HG03108 (cell line): ENCODE measurements around the gene CAPN10.
"Not testable (repeated sequence)": the region's sequence is repeated elsewhere in the genome, so short reads cannot be mapped to it uniquely, and the experiment has no call there.

Source experiments
- ATAC-seq: cut with Tn5 transposase; IDR thresholded peaks from one replicate; pipeline ENCODE4 v1.9.1; 2021; ENCODE audit warnings: moderate library complexity; ENCODE audit not compliant: unreplicated experiment

The CAPN10 gene

GRCh38 chr2:240586198-240586918 is at the start of gene CAPN10:
Gene CAPN10, plus strand, starts transcription at chr2:240586734. Its CDS starts 178 bp downstream, at chr2:240586912.
- ATAC-seq: peak; percentile 53

- ATAC-seq: no peak
These were observed 48.3 kb upstream of the CAPN10 start for GRCh38 chr2:240538031-240538780.

- not testable (repeated sequence) for ATAC-seq
These were observed 47.4 kb upstream of the CAPN10 start for GRCh38 chr2:240539101-240539500.

- ATAC-seq: no peak
These were observed 46.6 kb upstream of the CAPN10 start for GRCh38 chr2:240539906-240540305.

- no peak for ATAC-seq
These were observed 35.2 kb upstream of the CAPN10 start for GRCh38 chr2:240551288-240551687.

- ATAC-seq: no peak
These were observed 34.7 kb upstream of the CAPN10 start for GRCh38 chr2:240551811-240552210.

- ATAC-seq: no peak
These were observed 32.5 kb upstream of the CAPN10 start for GRCh38 chr2:240553956-240554480.

- no peak for ATAC-seq
These were observed 31.6 kb upstream of the CAPN10 start for GRCh38 chr2:240554767-240555493.

- no peak for ATAC-seq
These were observed 30.8 kb upstream of the CAPN10 start for GRCh38 chr2:240555541-240556250.

GRCh38 chr2:240556553-240557100 is 29.9 kb upstream of the CAPN10 start:
- no peak for ATAC-seq

GRCh38 chr2:240557101-240557751 is 29.3 kb upstream of the CAPN10 start:
- no peak for ATAC-seq

GRCh38 chr2:240557808-240558207 is 28.7 kb upstream of the CAPN10 start, which contains the start of gene ANKMY1:
Gene ANKMY1, minus strand, starts transcription at chr2:240557988. Its CDS starts 653 bp downstream, at chr2:240557335.
- ATAC-seq: no peak

- ATAC-seq: no peak
These were observed 28.2 kb upstream of the CAPN10 start for GRCh38 chr2:240558236-240558761.

- ATAC-seq: no peak
These were observed 27.2 kb upstream of the CAPN10 start for GRCh38 chr2:240559286-240559685.

- ATAC-seq: peak; percentile 49
These were observed 26.5 kb upstream of the CAPN10 start, which contains the start of gene DUSP28 for GRCh38 chr2:240560084-240560479. Gene DUSP28, plus strand, starts transcription at chr2:240560357. Its CDS starts 328 bp downstream, at chr2:240560685.

GRCh38 chr2:240560480-240561324 is 25.8 kb upstream of the CAPN10 start:
- ATAC-seq: peak; percentile 46

- ATAC-seq: no peak
These were observed 25.1 kb upstream of the CAPN10 start for GRCh38 chr2:240561325-240561971.

- not testable (repeated sequence) for ATAC-seq
These were observed 23.3 kb upstream of the CAPN10 start for GRCh38 chr2:240563231-240563630.
